Measurements from ENCODE around the gene IFNLR1. TPM values are rescaled to one million over a fixed set of nuclear protein-coding genes. Genes with fewer than 3 reads are reported as not detected.

The IFNLR1 gene
- total RNA-seq, 2 experiments from 2014 or later: 29.4 to 30.5 TPM

- Histone ChIP-seq H3K9me3 (ENCODE audit: low read length) (peaks cover 4% of the 10 kb centered on the region; the same call in 1 of the 2 replicates), H3K4me3 (ENCODE audit: low read depth, low read length, poor library complexity, severe bottlenecking) (no peak overlapping the region), H4K20me1 (ENCODE audit: insufficient read depth, low read length) (no peaks in the 10 kb centered on the region), H3K27ac (ENCODE audit: low read depth, low read length, poor library complexity, severe bottlenecking) (no peak overlapping the region), H3K36me3 (ENCODE audit: insufficient read depth, low read length) (no peaks in the 10 kb centered on the region), H3K79me2 (ENCODE audit: insufficient read depth, low read depth, low read length) (no peaks in the 10 kb centered on the region), H3K9me2 (ENCODE audit: insufficient read depth, low read length) (no peaks in the 10 kb centered on the region), H3K4me1 (ENCODE audit: insufficient read depth, low read length, poor library complexity, severe bottlenecking) (no peaks in the 10 kb centered on the region), H2AFZ (ENCODE audit: low read length) (no peak overlapping the region), H3K4me2 (ENCODE audit: low read length) (no peak overlapping the region)
- BruUV-seq (replicated peaks): no TSS peak
- POLR2A ChIA-PET: interaction anchor here (0.6 kb wide), 1 partner anchor 821 kb away, joined by 4 read pairs; no protein-coding TSS in a partner anchor
- no peak for DNase-seq (ENCODE audit: low spot score)
- CTCF ChIA-PET (ENCODE audit: unreplicated experiment): no interaction called here
- TF ChIP-seq EZH2phosphoT487 (IDR thresholded peaks at IDR 0.05; ENCODE audit: borderline replicate concordance, low read depth, low read length): no peak
- TF ChIP-seq CTCF (conservative IDR thresholded peaks at IDR 0.05; ENCODE audit: low read length): no peak
- intact Hi-C loops (cut with micrococcal nuclease; ENCODE audit: unreplicated experiment): no loop called here
Observed at GRCh38 chr1:24139222-24139489, 47.9 kb downstream of the IFNLR1 start.

- no peak overlapping the region for H2AFZ ChIP-seq (ENCODE audit: low read length)
- no peaks in the 10 kb centered on the region for H3K79me2 ChIP-seq (ENCODE audit: insufficient read depth, low read depth, low read length)
- TF ChIP-seq EZH2phosphoT487 (IDR thresholded peaks at IDR 0.05; ENCODE audit: borderline replicate concordance, low read depth, low read length) (no peak), CTCF (conservative IDR thresholded peaks at IDR 0.05; ENCODE audit: low read length) (no peak)
- H3K27ac ChIP-seq (ENCODE audit: low read depth, low read length, poor library complexity, severe bottlenecking): no peak overlapping the region
- intact Hi-C loops (cut with micrococcal nuclease; ENCODE audit: unreplicated experiment): no loop called here
- no peak overlapping the region for H3K4me3 ChIP-seq (ENCODE audit: low read depth, low read length, poor library complexity, severe bottlenecking)
- DNase-seq (ENCODE audit: low spot score): no peak
- no peaks in the 10 kb centered on the region for H4K20me1 ChIP-seq (ENCODE audit: insufficient read depth, low read length)
- H3K36me3 ChIP-seq (ENCODE audit: insufficient read depth, low read length): no peaks in the 10 kb centered on the region
- no TSS peak for BruUV-seq (replicated peaks)
- H3K9me3 ChIP-seq (ENCODE audit: low read length): peaks cover 4% of the 10 kb centered on the region; the same call in 1 of the 2 replicates
- H3K9me2 ChIP-seq (ENCODE audit: insufficient read depth, low read length): no peaks in the 10 kb centered on the region
- CTCF ChIA-PET (ENCODE audit: unreplicated experiment): no interaction called here
- H3K4me1 ChIP-seq (ENCODE audit: insufficient read depth, low read length, poor library complexity, severe bottlenecking): no peaks in the 10 kb centered on the region
- POLR2A ChIA-PET: interaction anchor here (0.6 kb wide), 1 partner anchor 820 kb away, joined by 4 read pairs; no protein-coding TSS in a partner anchor
- no peak overlapping the region for H3K4me2 ChIP-seq (ENCODE audit: low read length)
Observed at GRCh38 chr1:24138476-24139221, 48.4 kb downstream of the IFNLR1 start.

- no TSS peak for BruUV-seq (replicated peaks)
- CTCF ChIA-PET (ENCODE audit: unreplicated experiment): no interaction called here
- TF ChIP-seq CTCF (conservative IDR thresholded peaks at IDR 0.05; ENCODE audit: low read length) (no peak), EZH2phosphoT487 (IDR thresholded peaks at IDR 0.05; ENCODE audit: borderline replicate concordance, low read depth, low read length) (no peak)
- H4K20me1 ChIP-seq (ENCODE audit: insufficient read depth, low read length): no peaks in the 10 kb centered on the region
- no peaks in the 10 kb centered on the region for H3K4me1 ChIP-seq (ENCODE audit: insufficient read depth, low read length, poor library complexity, severe bottlenecking)
- H3K27ac ChIP-seq (ENCODE audit: low read depth, low read length, poor library complexity, severe bottlenecking): no peak overlapping the region
- H3K4me3 ChIP-seq (ENCODE audit: low read depth, low read length, poor library complexity, severe bottlenecking): no peak overlapping the region
- H3K9me2 ChIP-seq (ENCODE audit: insufficient read depth, low read length): no peaks in the 10 kb centered on the region
- peaks cover 4% of the 10 kb centered on the region; the same call in 1 of the 2 replicates for H3K9me3 ChIP-seq (ENCODE audit: low read length)
- DNase-seq (ENCODE audit: low spot score): no peak
- H2AFZ ChIP-seq (ENCODE audit: low read length): no peak overlapping the region
- intact Hi-C loops (cut with micrococcal nuclease; ENCODE audit: unreplicated experiment): no loop called here
- POLR2A ChIA-PET: no interaction called here
- H3K36me3 ChIP-seq (ENCODE audit: insufficient read depth, low read length): no peaks in the 10 kb centered on the region
- H3K79me2 ChIP-seq (ENCODE audit: insufficient read depth, low read depth, low read length): no peaks in the 10 kb centered on the region
- no peak overlapping the region for H3K4me2 ChIP-seq (ENCODE audit: low read length)
Observed at GRCh38 chr1:24136956-24137539, 50.0 kb downstream of the IFNLR1 start.

All from OCI-LY7 (cell line).